ENCODE data around the gene CARD10.

The CARD10 gene

DNA sequence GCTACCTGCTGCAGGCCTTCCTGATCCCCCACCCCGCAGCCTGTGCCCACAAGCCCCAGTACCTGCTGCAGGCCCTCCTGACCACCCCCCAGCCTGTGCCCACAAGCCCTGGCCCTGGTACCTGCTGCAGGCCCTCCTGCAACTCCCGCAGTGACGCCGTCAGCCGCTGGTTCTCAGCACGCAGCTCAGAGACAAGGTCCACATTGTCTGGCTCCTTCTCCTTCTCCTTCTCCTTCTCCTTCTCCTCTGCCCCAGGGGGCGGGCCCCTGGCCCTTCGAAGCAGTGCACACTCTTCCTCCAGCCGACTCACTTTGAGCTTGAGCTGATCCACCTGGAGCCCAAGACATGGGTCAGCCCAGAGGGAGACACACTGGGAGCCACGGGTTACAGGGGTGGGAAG, 9.1 kb downstream of the CARD10 start:
- Histone ChIP-seq H3K4me1 (ENCODE audit: low read length) (no peaks in the 10 kb centered on the region), H3K79me2 (ENCODE audit: low read length) (no peaks in the 10 kb centered on the region), H3K9ac (ENCODE audit: low read length) (no peak overlapping the region), H3K4me2 (ENCODE audit: low read length) (no peak overlapping the region), H3K36me3 (replicated peaks; ENCODE audit: low read depth, low read length) (no peaks in the 10 kb centered on the region), H4K20me1 (ENCODE audit: insufficient read depth, low read length) (no peaks in the 10 kb centered on the region), H3K27ac (ENCODE audit: low read length) (no peak overlapping the region), H3K4me3 (ENCODE audit: low read length) (no peak overlapping the region), H3K27me3 (ENCODE audit: low read depth, low read length) (peaks cover 21% of the 10 kb centered on the region), H3K9me3 (ENCODE audit: insufficient read depth, low read length) (no peaks in the 10 kb centered on the region), H2AFZ (ENCODE audit: low read depth, low read length) (no peak overlapping the region)
- no peak for TF ChIP-seq EZH2phosphoT487 (IDR thresholded peaks at IDR 0.05; ENCODE audit: low read depth)
- TF ChIP-seq, protein P1, sequence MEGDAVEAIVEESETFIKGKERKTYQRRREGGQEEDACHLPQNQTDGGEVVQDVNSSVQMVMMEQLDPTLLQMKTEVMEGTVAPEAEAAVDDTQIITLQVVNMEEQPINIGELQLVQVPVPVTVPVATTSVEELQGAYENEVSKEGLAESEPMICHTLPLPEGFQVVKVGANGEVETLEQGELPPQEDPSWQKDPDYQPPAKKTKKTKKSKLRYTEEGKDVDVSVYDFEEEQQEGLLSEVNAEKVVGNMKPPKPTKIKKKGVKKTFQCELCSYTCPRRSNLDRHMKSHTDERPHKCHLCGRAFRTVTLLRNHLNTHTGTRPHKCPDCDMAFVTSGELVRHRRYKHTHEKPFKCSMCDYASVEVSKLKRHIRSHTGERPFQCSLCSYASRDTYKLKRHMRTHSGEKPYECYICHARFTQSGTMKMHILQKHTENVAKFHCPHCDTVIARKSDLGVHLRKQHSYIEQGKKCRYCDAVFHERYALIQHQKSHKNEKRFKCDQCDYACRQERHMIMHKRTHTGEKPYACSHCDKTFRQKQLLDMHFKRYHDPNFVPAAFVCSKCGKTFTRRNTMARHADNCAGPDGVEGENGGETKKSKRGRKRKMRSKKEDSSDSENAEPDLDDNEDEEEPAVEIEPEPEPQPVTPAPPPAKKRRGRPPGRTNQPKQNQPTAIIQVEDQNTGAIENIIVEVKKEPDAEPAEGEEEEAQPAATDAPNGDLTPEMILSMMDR (IDR thresholded peaks at IDR 0.05; ENCODE audit: low read depth, low read length): no peak

DNA sequence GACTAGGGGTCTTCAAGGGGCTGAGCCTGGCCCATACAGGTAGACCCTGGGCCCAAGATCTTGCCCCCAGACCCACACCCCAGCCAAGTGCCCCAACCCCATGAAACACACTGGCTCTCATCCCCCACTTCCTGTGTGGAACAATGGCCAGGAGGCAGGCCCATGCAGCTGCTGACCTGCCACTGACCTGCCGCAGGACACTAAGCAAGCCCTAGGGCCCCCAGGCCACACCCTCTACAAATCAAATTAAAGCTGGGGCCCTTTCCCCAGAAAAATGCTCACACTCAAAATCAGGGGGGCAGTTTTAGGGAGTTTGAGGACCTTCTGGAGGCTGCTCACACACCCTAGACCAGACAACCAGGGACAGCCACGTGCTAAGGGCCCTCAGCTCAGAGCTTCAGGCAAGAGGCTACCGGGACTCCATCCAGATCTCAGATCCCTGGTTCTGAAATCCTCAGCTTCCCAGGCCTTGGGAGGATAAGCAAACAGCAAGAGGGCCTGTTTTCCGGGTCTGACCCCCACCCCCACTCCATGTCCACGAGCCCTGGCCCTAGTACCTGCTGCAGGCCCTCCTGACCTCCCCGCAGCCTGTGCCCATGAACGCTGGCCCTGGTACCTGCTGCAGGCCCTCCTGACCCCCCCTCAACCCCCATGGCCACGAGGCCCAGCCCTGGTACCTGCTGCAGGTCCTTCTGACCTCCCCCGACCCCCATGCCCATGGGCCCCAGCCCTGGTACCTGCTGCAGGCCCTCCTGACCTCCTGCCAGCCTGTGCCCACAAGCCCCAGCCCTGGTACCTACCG, 10.0 kb downstream of the CARD10 start:
- H3K79me2 ChIP-seq (ENCODE audit: low read length): no peaks in the 10 kb centered on the region
- H4K20me1 ChIP-seq (ENCODE audit: insufficient read depth, low read length): no peaks in the 10 kb centered on the region
- no peak overlapping the region for H2AFZ ChIP-seq (ENCODE audit: low read depth, low read length)
- no peaks in the 10 kb centered on the region for H3K9me3 ChIP-seq (ENCODE audit: insufficient read depth, low read length)
- no peak overlapping the region for H3K27ac ChIP-seq (ENCODE audit: low read length)
- no peaks in the 10 kb centered on the region for H3K4me1 ChIP-seq (ENCODE audit: low read length)
- H3K9ac ChIP-seq (ENCODE audit: low read length): no peak overlapping the region
- H3K4me3 ChIP-seq (ENCODE audit: low read length): no peak overlapping the region
- no peak overlapping the region for H3K4me2 ChIP-seq (ENCODE audit: low read length)
- H3K36me3 ChIP-seq (replicated peaks; ENCODE audit: low read depth, low read length): no peaks in the 10 kb centered on the region
- peaks cover 25% of the 10 kb centered on the region for H3K27me3 ChIP-seq (ENCODE audit: low read depth, low read length)
- TF ChIP-seq, protein P1 (IDR thresholded peaks at IDR 0.05; ENCODE audit: low read depth, low read length): no peak
- TF ChIP-seq EZH2phosphoT487 (IDR thresholded peaks at IDR 0.05; ENCODE audit: low read depth): no peak

DNA sequence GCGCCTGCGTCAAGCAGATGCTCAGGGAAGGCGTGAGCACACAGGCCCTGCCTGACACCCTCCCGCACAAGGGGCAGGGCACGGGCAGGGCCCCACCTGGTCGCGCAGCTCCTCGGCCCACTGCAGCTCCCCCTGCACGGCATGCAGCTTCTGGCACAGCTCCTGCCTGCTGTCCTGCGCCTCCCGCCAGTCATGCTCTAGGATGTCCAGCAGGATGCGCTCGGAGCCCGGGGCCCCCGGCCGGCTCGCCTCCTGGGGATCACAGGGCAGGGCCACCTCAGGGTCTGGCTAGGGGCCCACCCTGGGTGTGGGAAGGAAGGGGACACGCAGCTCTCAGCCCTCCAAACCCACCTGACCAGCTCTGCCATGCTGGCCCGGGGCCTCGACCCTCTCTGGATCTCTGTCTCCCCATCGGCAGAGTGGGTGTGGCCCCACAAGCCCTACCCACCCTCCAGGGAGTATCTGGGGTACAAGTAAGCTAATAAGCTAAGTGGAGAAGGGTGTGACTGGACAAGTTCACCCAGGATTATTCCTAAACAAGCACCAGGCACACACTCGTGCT, 10.7 kb downstream of the CARD10 start:
- Histone ChIP-seq H3K36me3 (replicated peaks; ENCODE audit: low read depth, low read length) (no peaks in the 10 kb centered on the region), H2AFZ (ENCODE audit: low read depth, low read length) (no peak overlapping the region), H3K4me2 (ENCODE audit: low read length) (no peak overlapping the region), H4K20me1 (ENCODE audit: insufficient read depth, low read length) (no peaks in the 10 kb centered on the region), H3K9ac (ENCODE audit: low read length) (no peak overlapping the region), H3K9me3 (ENCODE audit: insufficient read depth, low read length) (no peaks in the 10 kb centered on the region), H3K4me1 (ENCODE audit: low read length) (no peaks in the 10 kb centered on the region), H3K79me2 (ENCODE audit: low read length) (no peaks in the 10 kb centered on the region), H3K27me3 (ENCODE audit: low read depth, low read length) (peaks cover 23% of the 10 kb centered on the region), H3K4me3 (ENCODE audit: low read length) (no peak overlapping the region), H3K27ac (ENCODE audit: low read length) (no peak overlapping the region)
- TF ChIP-seq, protein P1 (IDR thresholded peaks at IDR 0.05; ENCODE audit: low read depth, low read length): no peak
- no peak for TF ChIP-seq EZH2phosphoT487 (IDR thresholded peaks at IDR 0.05; ENCODE audit: low read depth)

DNA sequence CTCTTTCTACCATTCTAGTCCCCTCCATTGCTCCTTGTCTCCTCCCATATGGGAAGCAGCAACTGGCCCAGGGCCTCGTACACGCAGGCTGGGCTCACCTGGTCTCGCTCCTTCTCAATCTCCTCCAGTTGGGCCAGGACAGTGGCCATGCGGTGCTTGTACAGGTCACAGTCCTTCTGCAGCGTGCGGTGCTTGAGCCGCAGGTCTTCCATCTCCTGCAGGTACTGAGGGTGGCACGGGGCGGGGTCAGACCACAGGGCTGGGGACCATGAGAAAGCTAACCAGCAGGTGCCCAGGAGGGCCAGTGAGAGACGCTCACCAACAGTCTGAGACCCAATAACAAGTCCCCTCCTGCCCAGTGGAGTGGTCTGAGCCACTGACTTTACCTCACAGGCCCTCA, 11.5 kb downstream of the CARD10 start:
- no peaks in the 10 kb centered on the region for H3K36me3 ChIP-seq (replicated peaks; ENCODE audit: low read depth, low read length)
- H4K20me1 ChIP-seq (ENCODE audit: insufficient read depth, low read length): no peaks in the 10 kb centered on the region
- H3K4me1 ChIP-seq (ENCODE audit: low read length): no peaks in the 10 kb centered on the region
- no peaks in the 10 kb centered on the region for H3K79me2 ChIP-seq (ENCODE audit: low read length)
- 0 out of 2 replicates have a peak, but pooled peaks cover 19% of the 10 kb centered on the region for H3K27me3 ChIP-seq (ENCODE audit: low read depth, low read length)
- TF ChIP-seq, protein P1 (IDR thresholded peaks at IDR 0.05; ENCODE audit: low read depth, low read length): no peak
- no peak for TF ChIP-seq EZH2phosphoT487 (IDR thresholded peaks at IDR 0.05; ENCODE audit: low read depth)
- H2AFZ ChIP-seq (ENCODE audit: low read depth, low read length): no peak overlapping the region
- H3K9ac ChIP-seq (ENCODE audit: low read length): no peak overlapping the region
- no peak overlapping the region for H3K27ac ChIP-seq (ENCODE audit: low read length)
- no peak overlapping the region for H3K4me3 ChIP-seq (ENCODE audit: low read length)
- no peak overlapping the region for H3K4me2 ChIP-seq (ENCODE audit: low read length)
- H3K9me3 ChIP-seq (ENCODE audit: insufficient read depth, low read length): no peaks in the 10 kb centered on the region
